WTC11 (cell line): ENCODE measurements around the gene HOXA1. TPM values are rescaled to one million over a fixed set of nuclear protein-coding genes. Genes with fewer than 3 reads are reported as not detected.

Experiments
- ATAC-seq: fragments of 200-7000 bp; cut with Tn5 transposase; 2 replicates; pipeline ENCODE4 v1.10.0; 2021; ENCODE audit warnings: mild to moderate bottlenecking, moderate library complexity
- CTCF ChIA-PET: fragments of 300-600 bp; sonication (Branson Sonifier 250); formaldehyde crosslinking; loops from one replicate; lab custom pipeline; 2021; ENCODE audit warnings: antibody characterized with exemption; lab: Charles Lee
- POLR2A ChIA-PET: fragments of 350-600 bp; sonication (Branson Sonifier 250); formaldehyde crosslinking; loops from one replicate; lab custom pipeline; 2021; ENCODE audit warnings: antibody characterized with exemption; lab: Charles Lee
- DNase-seq: peaks from one replicate; pipeline ENCODE4 v3.0.0; 2021; ENCODE audit warnings: low spot score
- H3K27ac Mint-ChIP-seq: 2 replicates; pipeline ENCODE4 v1.8.0; 2021; ENCODE audit warnings: mixed read lengths
- H3K27me3 Mint-ChIP-seq: 2 replicates; pipeline ENCODE4 v1.8.0; 2021; ENCODE audit warnings: low read depth, mild to moderate bottlenecking, moderate library complexity, mixed read lengths
- H3K36me3 Mint-ChIP-seq: 2 replicates; pipeline ENCODE4 v1.8.0; 2021; ENCODE audit warnings: mixed read lengths
- H3K4me1 Mint-ChIP-seq: 2 replicates; pipeline ENCODE4 v1.8.0; 2022; ENCODE audit warnings: mixed read lengths
- H3K4me3 Mint-ChIP-seq: 2 replicates; pipeline ENCODE4 v1.8.0; 2021; ENCODE audit warnings: mild to moderate bottlenecking, moderate library complexity, mixed read lengths
- H3K9me3 Mint-ChIP-seq: 2 replicates; pipeline ENCODE4 v1.8.0; 2021; ENCODE audit warnings: mixed read lengths
- AR ChIP-seq: fragments of 250-450 bp; sonication (Bioruptor Pico); IDR thresholded peaks from 2 replicates; pipeline ENCODE4 v1.9.0; 2021; ENCODE audit warnings: mild to moderate bottlenecking
- CREB1 ChIP-seq: sonication (generic); formaldehyde crosslinking; IDR thresholded peaks from 2 replicates; pipeline ENCODE4 v1.8.0; 2023; ENCODE audit warnings: mild to moderate bottlenecking, missing genetic modification reagents
- CTCF ChIP-seq: fragments of 200-600 bp; IDR thresholded peaks from 2 replicates; pipeline ENCODE4 v1.8.0; 2022; ENCODE audit warnings: antibody characterized with exemption
- ERG ChIP-seq: fragments of 250-450 bp; sonication (Bioruptor Pico); IDR thresholded peaks from 2 replicates; pipeline ENCODE4 v1.8.0; 2021; ENCODE audit warnings: mild to moderate bottlenecking
- FOXP4 ChIP-seq: sonication (generic); formaldehyde crosslinking; IDR thresholded peaks from 2 replicates; pipeline ENCODE4 v1.8.0; 2022; ENCODE audit warnings: mild to moderate bottlenecking, missing genetic modification reagents
- JAZF1 ChIP-seq: fragments of 250-450 bp; sonication (Bioruptor Pico); IDR thresholded peaks from 2 replicates; pipeline ENCODE4 v1.9.0; 2021; ENCODE audit warnings: moderate library complexity, mild to moderate bottlenecking, inconsistent platforms
- NFATC4 ChIP-seq: fragments of 250-450 bp; sonication (Bioruptor Pico); IDR thresholded peaks from 2 replicates; pipeline ENCODE4 v1.9.0; 2021; ENCODE audit warnings: mild to moderate bottlenecking
- TCF7 ChIP-seq: sonication (generic); formaldehyde crosslinking; IDR thresholded peaks from 2 replicates; pipeline ENCODE4 v1.8.0; 2022; ENCODE audit warnings: mild to moderate bottlenecking, low read depth, missing genetic modification reagents, moderate library complexity
- TP53 ChIP-seq: sonication (generic); formaldehyde crosslinking; IDR thresholded peaks from 2 replicates; pipeline ENCODE4 v1.8.1; 2023; ENCODE audit warnings: mild to moderate bottlenecking, missing genetic modification reagents
- USF1 ChIP-seq: sonication (generic); formaldehyde crosslinking; IDR thresholded peaks from 2 replicates; pipeline ENCODE4 v1.8.0; 2022; ENCODE audit warnings: mild to moderate bottlenecking, missing genetic modification reagents
- ZNF138 ChIP-seq: sonication (generic); formaldehyde crosslinking; conservative IDR thresholded peaks from 2 replicates; pipeline ENCODE4 v1.8.1; 2022; ENCODE audit warnings: mild to moderate bottlenecking, moderate library complexity, missing genetic modification reagents
- ZNF532 ChIP-seq: fragments of 250-450 bp; sonication (Bioruptor Pico); IDR thresholded peaks from 2 replicates; pipeline ENCODE4 v1.9.0; 2021; ENCODE audit warnings: mild to moderate bottlenecking, borderline replicate concordance
- ZSCAN18 ChIP-seq: fragments of 250-450 bp; sonication (Bioruptor Pico); IDR thresholded peaks from 2 replicates; pipeline ENCODE4 v2.1.2; 2022; ENCODE audit warnings: mild to moderate bottlenecking, moderate library complexity
- total RNA-seq: library from RNA; stranded (reverse); gene quantifications from 3 replicates; pipeline ENCODE4 v1.2.3, GENCODE V29; 2021

HOXA1 gene
- total RNA-seq, 1 experiment from 2014 or later, result not detected

GRCh38 chr7:27139334-27140125 is 43.7 kb upstream of the HOXA1 start:
- CTCF ChIA-PET, result interaction anchor here (0.6 to 1.5 kb wide), 3 partner anchors 40 to 458 kb away, joined by 3 to 4 read pairs (median 3); no protein-coding TSS in a partner anchor
- DNase-seq, result peak; percentile 43
- Mint-ChIP-seq H3K4me3 (peak overlapping the region; percentile 51), H3K4me1 (peaks cover 21% of the 10 kb centered on the region), H3K9me3 (no peaks in the 10 kb centered on the region), H3K36me3 (no peaks in the 10 kb centered on the region), H3K27ac (no peak overlapping the region), H3K27me3 (peaks cover 100% of the 10 kb centered on the region)
- TF ChIP-seq NFATC4, result no peak
- ATAC-seq, result peak; percentile 27
- POLR2A ChIA-PET, result no interaction called here

GRCh38 chr7:27138985-27139333 is 43.2 kb upstream of the HOXA1 start:
- CTCF ChIA-PET, result interaction anchor here (0.6 kb wide), 1 partner anchor 101 kb away, joined by 3 read pairs; no protein-coding TSS in a partner anchor
- H3K4me1 Mint-ChIP-seq, result peaks cover 21% of the 10 kb centered on the region
- no peaks in the 10 kb centered on the region for H3K9me3 Mint-ChIP-seq
- H3K4me3 Mint-ChIP-seq, result peak overlapping the region; percentile 35; the same call in 1 of the 2 replicates
- no peak overlapping the region for H3K27ac Mint-ChIP-seq
- POLR2A ChIA-PET, result no interaction called here
- TF ChIP-seq JAZF1 (CRISPR knock-in tag) (no peak), AR (no peak), CREB1 (CRISPR knock-in tag) (no peak)
- DNase-seq (no peak), ATAC-seq (no peak)
- peaks cover 100% of the 10 kb centered on the region for H3K27me3 Mint-ChIP-seq
- no peaks in the 10 kb centered on the region; the same call in 1 of the 2 replicates for H3K36me3 Mint-ChIP-seq

- peaks cover 100% of the 10 kb centered on the region for H3K27me3 Mint-ChIP-seq
- no peak for ATAC-seq
- TF ChIP-seq TCF7 (CRISPR knock-in tag) (no peak), CTCF (no peak), ZNF138 (no peak), ERG (no peak), USF1 (CRISPR knock-in tag) (no peak), ZNF532 (CRISPR knock-in tag) (no peak), FOXP4 (CRISPR knock-in tag) (no peak), TP53 (CRISPR knock-in tag) (no peak), ZSCAN18 (CRISPR knock-in tag) (no peak)
- TF ChIP-seq, all 79 proteins: peak for 0
- ChIA-PET POLR2A (no interaction called here), CTCF (no interaction called here)
- H3K27ac Mint-ChIP-seq, result no peak overlapping the region
- no peak overlapping the region for H3K4me3 Mint-ChIP-seq
- peaks cover 19% of the 10 kb centered on the region for H3K4me1 Mint-ChIP-seq
- no peak for DNase-seq
- no peaks in the 10 kb centered on the region; the same call in 1 of the 2 replicates for H3K36me3 Mint-ChIP-seq
- no peaks in the 10 kb centered on the region for H3K9me3 Mint-ChIP-seq
Observed at GRCh38 chr7:27138472-27138871, 42.7 kb upstream of the HOXA1 start.
